GM15510 (cell line): ENCODE measurements around the gene NTHL1.

Experiments used
- POLR2A ChIP-seq: IDR thresholded peaks from 3 replicates; pipeline ENCODE4 v1.6.1; 2011; ENCODE audit warnings: borderline replicate concordance; ENCODE audit not compliant: insufficient read length; ENCODE audit errors: extremely low read depth

The NTHL1 gene

DNA sequence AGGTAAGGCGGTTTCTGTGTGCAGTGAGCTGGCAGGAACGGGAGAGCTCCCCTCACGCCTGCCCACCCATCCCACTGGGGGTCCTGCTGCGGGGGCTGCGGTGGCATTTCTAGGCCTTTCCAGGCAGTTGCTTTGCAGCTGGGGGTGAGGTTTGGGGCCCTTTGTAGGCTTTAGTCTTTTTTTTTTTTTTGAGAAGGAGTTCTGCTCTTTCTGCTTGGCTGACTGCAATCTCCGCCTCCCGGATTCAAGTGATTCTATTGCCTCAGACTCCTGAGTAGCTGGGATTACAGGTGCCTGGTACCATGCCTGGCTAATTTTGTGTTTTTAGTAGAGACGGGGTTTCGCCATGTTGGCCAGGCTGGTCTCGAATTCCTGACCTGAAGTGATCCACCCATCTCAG, 11.2 kb upstream of the NTHL1 start:
- TF ChIP-seq POLR2A, result no peak

DNA sequence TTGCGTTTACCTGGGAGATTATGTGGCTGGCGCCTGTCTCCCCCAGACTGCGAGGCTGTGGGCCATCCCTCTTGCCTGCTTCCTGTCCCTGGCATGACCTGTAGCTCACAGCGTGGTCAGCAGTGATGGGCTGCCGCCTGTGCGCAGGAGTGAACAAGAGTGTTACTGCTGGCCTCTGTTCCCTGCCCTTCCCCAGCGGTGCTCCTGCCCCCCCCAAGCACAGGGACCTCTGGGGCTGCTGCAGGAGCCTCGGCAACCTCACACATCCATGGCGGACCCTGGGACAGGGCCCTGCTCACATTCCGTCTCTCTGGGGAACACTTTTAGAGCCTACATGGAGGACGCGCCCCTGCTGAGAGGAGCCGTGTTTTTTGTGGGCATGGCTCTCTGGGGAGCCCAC, 10.8 kb upstream of the NTHL1 start:
- TF ChIP-seq POLR2A, result no peak

DNA sequence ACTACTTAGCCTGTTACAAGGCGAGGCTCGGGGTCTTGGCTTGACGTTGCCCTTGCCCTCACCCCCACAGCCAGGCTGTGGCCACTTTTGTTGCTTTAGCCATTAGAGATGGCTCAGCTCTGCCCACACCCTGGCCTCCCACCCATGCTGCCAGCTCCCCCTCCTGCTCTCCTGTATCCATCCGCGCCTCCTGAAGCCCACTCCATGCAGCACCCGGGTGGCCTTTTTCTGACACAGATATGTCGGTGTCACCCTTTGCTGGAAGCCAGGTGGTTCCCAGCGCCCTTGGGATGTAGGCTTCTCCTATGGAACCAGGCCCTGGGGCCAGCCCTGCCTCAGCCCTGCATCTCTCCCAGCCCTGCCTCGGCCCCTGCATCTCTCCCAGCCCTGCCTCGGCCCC, 9.8 kb upstream of the NTHL1 start:
- no peak for TF ChIP-seq POLR2A

DNA sequence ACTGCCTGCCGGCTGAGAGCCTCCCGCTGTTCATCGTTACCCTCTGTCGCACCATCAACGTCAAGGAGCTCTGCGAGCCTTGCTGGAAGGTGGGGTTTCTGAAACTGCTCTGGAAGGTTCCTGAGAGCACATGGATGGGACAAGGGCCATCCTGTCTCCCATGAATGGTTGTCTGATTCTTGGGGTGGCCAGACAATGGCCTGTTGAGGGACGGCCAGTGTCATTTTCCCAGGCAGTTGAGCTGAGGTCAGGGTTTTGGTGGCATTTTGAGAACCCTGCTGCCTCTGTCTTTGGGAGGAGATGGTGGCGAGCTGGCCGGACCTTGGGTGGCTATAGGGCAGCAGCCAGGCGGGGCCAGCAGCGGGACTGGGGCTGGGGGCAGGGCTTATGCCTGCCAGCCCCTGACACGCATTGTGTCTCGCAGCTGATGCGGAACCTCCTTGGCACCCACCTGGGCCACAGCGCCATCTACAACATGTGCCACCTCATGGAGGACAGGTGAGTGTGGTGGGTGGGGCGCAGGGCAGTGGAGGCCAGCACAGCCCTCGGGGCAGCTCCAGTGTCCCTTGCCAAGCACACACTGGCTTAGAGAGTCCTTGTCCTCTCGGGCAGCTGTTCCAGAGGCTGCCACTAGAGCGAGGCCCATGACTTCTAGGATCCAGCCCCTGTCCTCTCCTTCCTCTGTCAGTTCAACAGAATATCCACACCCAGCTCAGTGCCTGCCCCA, 9.2 kb upstream of the NTHL1 start:
- TF ChIP-seq POLR2A, result no peak

DNA sequence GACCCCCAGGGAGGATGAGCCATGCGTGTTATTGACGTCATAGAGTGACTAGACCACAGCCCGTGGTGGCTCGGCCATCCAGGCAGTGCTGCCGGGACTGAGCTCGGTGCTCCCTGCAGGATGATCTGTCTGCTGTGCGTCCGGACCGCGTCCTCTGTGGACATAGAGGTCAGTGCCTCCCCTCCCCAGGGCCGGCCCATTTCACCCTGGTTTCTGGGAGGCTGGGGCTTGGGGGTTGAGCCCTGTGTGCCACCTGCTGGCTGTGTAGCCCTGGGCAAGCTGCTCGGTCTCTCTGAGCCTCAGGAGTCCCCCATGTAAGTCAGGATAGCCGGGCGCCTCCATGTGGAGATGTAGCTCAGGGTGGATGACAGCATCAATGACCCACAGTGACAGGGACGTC, 8.4 kb upstream of the NTHL1 start:
- TF ChIP-seq POLR2A, result no peak

GRCh38 chr16:2054543-2055245, 7.1 kb upstream of the NTHL1 start:
- no peak for TF ChIP-seq POLR2A

- TF ChIP-seq POLR2A, result no peak
Observed at GRCh38 chr16:2053897-2054296, 6.3 kb upstream of the NTHL1 start.

- no peak for TF ChIP-seq POLR2A
Observed at GRCh38 chr16:2053211-2053610, 5.6 kb upstream of the NTHL1 start.

GRCh38 chr16:2048116-2048543, 496 bp upstream of the NTHL1 start:
- no peak for TF ChIP-seq POLR2A

DNA sequence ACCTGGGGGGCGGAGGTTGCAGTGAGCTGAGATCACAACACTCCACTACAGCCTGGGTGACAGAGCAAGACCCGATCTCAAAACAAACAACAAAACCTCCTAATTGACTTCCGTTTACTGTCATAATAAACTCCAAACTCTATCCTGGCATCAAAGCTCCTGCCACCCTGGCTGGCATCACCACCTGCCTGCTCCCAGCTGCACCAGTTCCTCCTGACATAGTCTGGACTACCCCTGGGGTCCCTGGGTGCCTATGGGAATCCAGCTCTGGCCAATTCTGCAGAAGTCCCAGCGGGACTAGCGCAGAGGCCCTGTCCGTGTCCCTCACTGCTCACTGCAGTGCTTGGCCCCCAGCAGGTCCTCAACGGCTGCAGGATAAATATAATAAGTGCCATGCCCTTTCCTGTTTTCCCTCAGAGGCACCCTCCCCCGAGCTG, 723 bp downstream of the NTHL1 start:
- TF ChIP-seq POLR2A, result no peak

- no peak for TF ChIP-seq POLR2A
Observed at GRCh38 chr16:2045965-2046892, 1.4 kb downstream of the NTHL1 start.

GRCh38 chr16:2044541-2044940, 3.1 kb downstream of the NTHL1 start:
- no peak for TF ChIP-seq POLR2A

- no peak for TF ChIP-seq POLR2A
Observed at GRCh38 chr16:2043667-2044451, 3.8 kb downstream of the NTHL1 start.

DNA sequence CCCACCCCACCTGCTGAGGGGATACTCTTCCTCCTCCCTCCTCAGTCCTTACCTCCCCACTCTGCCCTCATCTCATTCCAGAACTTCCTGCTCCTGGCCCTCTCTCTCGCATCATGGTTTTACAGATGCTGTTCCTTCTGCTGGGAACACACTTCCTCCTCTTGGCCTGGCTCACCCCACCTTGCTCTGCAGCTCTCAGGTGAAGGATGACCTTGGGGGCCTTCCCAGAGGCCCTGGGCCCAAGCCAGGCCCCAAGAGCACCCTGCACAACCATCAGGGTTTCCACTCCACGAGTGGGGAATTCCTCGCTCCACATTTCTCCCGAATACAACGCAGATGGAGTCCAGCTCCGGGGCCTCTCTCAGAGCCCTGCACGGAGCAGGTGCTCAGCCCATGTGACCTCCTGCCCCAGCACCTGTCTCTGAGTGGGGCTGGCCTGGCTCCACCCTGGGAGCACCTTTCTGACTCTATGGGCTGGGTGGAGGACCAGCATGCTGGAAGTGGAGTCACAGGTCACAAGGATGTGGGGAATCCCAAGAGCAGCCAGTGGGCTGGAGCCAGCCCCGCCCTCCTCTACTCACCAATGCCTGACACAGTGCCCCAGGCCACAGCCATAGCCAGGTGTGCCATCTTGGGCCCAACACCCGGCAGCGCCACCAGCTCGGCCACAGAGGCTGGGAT, 4.5 kb downstream of the NTHL1 start:
- TF ChIP-seq POLR2A, result no peak
